ENCODE measurements around the gene MLN.

Gene MLN

DNA sequence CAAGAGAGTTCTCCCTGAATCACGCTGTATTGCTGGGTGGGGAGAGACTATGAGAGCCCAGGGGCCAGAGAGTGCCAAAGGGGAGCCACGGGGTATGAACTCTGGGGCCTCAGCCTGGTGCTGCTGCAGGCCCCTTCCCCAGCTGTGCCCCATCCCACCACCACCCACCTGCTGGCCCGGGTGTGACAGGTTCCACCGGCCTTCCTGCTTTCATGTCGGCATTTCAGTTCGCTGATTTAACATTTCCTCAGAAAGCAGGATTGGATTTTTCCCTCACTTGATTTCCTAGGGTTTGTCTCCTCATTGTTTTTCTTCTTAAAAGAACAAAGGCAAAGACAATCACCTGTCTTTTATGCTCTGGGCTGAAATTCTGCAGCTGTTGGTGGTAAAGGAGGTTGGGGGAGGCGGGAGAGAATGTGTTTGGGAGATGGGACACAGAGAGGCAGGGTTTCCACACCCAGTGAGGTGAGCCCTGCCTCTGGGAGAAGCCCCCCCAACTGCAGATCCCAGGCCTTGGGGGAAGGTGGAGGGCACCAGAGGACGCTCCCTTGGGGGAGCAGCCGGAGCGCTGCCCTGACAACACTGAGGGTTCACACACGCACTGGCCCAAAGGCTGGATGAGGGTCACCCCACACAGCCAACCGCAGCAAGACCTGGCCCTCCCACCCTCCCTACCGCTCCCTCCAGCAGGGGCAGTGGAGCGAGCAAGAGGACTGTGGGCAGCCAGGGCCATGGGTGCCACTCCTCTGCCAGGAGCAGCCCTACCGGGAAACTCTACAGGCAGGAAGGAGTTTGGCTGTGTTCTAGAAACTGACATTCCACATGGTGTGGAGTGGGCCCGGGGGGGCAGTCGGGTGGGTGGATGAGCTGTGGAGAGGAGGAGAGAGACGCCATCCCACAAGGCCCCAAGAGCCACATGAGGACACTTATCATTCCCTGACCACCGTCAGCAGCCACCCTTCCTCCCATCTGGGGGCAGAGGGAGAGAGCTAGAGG, 10.5 kb upstream of the MLN start:
- no peak for DNase-seq (ENCODE audit: low spot score)

DNA sequence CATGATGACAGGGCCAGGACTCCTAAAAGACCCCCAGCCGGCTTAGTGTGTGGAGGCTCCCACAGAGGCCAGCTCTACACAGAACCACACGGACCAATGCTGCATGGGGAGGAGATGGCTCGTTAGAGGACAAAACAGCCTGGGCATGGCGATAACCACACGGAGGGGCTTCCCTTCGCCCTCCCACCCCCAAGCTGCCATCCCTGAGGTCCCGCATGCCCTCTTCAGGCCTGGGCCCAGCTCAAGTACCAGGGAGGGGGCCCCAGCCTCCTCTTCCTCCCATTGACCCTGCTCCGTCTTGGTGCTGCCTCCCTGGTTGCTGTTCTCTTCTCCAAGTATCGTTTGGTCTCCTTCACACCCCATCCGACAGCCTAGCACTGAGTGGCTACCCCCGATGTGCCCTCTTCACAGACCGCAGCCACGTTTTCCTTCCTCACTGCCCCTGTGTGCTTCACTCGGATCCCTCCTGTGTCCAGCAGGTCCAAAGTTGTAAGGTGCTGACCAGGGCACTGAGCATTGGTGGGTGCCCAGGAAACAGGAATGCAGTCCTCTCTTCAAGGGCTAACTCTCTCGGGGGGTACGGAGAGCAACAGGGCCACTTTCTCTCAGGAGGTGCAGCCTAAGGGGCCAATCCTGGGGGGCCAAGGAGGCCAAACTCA, 9.6 kb upstream of the MLN start:
- DNase-seq (ENCODE audit: low spot score), result no peak

- peak; percentile 36 for DNase-seq (ENCODE audit: low spot score)
These were observed 8.9 kb upstream of the MLN start for GRCh38 chr6:33812669-33813068.

GRCh38 chr6:33809594-33809993, 5.8 kb upstream of the MLN start:
- DNase-seq (ENCODE audit: low spot score), result no peak

DNA sequence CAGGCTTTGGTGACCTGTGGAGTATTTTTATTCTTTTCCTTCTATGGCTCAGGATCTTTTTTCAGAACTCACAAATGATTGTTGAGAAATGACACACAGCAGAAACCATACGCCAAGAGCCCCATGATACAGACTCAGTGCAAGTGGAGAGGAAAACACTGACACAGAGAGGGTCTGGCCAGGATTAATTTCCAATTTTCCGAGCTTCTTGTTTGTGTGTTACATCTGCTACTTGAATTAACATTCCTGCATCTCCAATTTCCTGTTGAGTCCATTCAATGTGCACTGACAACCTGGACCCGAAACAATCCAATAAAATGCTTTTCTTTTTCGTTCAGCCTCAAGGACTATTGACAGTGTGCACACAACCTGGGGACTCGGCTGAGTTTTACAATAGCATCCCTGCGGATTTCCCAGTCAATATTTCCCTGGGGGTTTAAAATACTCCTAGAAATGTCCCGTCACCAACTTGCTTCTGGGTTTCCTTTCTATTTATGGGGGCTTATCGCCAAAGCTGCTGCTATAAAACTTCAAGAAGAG, 4.9 kb upstream of the MLN start:
- no peak for DNase-seq (ENCODE audit: low spot score)

GRCh38 chr6:33807606-33808005, 3.8 kb upstream of the MLN start:
- DNase-seq (ENCODE audit: low spot score), result no peak

- DNase-seq (ENCODE audit: low spot score), result no peak
These were observed 3.0 kb upstream of the MLN start for GRCh38 chr6:33806841-33807240.

DNA sequence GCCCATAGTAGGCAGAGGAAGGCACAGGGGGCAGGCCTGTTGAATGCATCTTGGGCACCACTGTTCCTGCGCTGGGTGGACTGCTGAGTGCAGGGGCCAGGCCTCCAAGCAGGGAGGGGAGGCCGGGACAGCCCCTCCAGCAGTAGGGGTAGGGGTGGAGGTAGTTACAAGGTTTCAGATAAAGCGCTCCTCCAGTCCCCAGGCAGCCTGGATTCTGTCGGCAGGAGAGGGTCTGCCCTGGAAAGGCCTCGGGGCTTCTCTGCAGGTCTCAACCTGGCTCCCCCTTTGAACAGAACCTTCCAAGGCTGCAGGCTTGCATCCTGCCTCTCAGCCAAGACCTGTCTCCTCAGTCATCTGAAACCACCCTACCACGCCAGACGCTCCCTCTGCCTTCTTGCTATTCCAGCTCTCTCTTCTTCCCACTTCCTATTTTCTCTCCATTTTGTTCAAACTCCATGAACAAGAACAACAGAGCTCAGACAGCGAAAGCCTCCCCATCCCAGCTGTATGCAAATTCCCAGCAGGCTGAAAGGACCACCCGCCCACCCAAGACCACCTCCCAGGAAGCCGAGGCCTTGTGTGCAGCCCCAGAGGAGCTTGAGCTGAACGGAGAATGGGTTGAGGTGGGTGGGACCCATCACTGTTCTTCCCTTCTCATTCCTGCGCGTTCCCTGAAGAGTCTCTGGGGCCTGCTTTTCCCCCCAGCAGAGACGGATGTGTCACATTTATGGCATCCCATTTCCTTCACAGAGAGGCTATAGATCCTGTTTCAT, 1.4 kb downstream of the MLN start:
- no peak for DNase-seq (ENCODE audit: low spot score)

DNA sequence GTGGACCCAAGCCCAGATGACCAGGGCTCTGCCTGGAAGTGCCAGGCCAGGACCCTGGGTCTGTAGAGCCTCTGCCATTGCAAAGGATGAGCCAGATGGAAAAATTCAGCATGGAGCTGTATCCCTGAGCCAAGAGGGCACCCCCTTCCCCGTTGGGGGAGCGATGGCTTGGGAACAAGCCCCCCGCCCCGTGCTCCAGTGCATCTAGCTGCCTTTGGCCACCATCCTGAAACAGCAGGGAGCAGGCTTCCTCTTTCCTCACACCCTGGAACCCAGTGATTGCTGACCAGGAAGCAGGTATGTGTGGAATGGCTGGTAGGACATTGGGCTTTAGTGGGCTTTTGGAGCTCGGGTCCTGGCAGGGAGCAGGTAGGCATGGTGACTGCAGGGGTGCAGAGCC, 2.2 kb downstream of the MLN start:
- no peak for DNase-seq (ENCODE audit: low spot score)

DNA sequence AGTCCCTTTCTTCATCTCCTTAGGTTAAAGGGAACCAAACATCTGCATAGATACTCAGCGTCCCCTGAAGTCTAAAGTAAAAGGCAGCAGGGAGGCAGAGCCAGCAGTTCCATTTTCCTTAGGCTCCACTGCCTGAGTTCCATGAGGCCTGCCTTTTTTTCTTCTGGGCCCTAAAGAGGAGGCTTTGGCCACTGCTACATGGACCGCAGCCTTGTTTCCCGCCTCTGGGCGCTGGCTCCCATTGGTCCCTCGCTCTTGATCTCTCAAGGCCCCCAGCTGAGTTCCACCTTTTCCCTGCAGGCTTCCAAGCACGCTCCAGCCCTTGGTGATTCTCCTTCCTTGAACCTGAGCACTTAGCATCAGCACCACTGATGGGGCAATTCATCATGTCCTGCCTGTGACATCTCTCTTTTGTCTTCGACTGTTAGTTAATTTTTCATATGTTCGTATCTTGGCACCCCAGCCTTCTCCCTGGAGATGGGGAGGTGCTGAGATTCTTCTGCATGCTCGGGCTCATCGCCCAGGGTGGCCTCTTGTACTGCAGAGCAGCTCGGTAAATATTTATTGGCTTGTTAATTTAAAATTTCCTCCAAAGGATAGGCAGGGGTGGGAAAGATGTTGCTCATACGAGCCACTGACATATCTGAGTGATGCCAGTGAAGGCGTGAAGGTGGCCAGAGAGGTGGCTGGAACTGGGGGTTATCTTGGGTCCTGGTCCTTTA, 3.4 kb downstream of the MLN start:
- DNase-seq (ENCODE audit: low spot score), result no peak

- no peak for DNase-seq (ENCODE audit: low spot score)
These were observed 4.2 kb downstream of the MLN start for GRCh38 chr6:33799454-33800113.

- no peak for DNase-seq (ENCODE audit: low spot score)
These were observed 5.4 kb downstream of the MLN start for GRCh38 chr6:33798343-33798848.

- no peak for DNase-seq (ENCODE audit: low spot score)
These were observed 6.0 kb downstream of the MLN start for GRCh38 chr6:33797626-33798342.

- DNase-seq (ENCODE audit: low spot score), result no peak
These were observed 8.7 kb downstream of the MLN start for GRCh38 chr6:33794910-33795623.

DNA sequence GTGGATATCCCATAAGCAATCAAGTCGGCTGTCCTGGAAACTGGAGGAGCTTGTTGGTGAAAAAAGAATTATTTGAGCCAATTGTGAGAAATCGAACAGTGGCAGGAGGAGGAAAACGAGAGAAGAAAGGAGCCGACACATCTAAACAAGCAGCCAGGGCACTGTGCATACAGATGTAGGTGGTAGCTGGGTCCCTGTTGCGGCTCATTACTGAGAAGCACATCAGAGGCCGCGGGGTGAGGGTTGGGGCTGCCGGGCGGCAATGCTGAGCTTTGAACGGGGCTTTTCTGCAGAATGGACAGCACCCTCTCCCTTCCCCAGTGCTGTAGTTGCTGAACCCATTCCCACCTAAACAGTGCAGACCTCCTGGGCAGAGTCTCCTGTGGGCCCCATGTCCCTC, 10.8 kb downstream of the MLN start:
- no peak for DNase-seq (ENCODE audit: low spot score)

- no peak for DNase-seq (ENCODE audit: low spot score)
These were observed 12.2 kb downstream of the MLN start for GRCh38 chr6:33791620-33792019.

DNA sequence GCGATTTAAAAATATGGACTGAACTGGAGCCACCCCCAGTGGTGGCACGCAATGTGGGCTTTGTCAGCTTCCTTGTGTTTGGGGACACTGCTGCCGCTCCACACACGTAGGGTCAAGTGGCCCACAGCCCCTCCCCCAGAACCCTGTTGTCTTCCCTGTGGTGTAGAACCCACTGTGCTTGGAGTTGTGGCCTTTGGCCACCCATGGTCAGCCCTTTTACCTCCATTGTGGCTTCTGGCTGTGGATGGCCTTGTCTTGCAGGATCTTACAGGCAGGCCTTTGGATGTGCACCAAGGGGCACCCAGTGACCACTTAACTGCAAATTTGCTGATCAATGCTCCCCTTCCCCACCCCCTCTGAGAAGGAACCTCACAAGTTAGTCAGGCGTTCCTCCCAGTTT, 12.9 kb downstream of the MLN start:
- DNase-seq (ENCODE audit: low spot score), result no peak

DNA sequence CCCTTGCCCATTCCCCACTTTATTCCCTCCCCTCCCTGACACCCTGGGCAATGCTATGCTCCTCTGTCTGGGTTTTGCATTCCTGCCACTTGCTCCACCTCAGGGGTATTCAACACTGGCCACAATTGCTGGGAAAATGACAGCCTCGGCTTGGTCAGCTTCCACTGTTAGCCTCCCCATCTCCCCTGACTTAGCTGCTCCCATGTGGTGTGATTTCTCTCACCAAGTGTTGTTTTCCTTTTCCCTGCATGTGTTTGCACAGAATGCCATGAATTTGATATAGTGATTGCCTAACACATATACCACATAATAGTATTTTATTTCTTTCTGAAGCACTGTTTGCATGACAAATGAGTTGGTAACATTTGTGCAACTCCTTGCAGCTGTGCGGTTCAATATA, 13.4 kb downstream of the MLN start:
- no peak for DNase-seq (ENCODE audit: low spot score)

DNA sequence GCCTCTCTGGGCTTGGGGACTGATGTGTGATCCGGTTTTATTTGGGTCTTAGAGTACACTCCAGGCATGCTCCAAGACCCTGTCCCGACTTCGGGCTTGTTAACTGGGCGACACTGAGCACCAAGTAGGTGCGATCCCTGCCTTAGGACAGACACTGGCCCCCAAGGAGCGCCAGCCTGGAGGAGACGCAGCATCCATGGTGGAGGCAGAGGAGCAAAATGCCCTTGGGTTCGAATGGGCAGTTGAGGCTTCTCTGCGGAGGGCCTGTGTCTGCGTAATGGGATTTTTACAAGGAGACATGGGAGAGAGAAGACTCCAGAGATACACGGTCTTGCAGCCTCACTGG, 14.3 kb downstream of the MLN start:
- DNase-seq (ENCODE audit: low spot score), result no peak
